GM12891 (cell line): ENCODE results near the gene PTH2.

Experiments used
- PAX5 ChIP-seq: IDR thresholded peaks from 2 replicates; pipeline ENCODE4 v1.6.1; 2011; ENCODE audit warnings: low read length, moderate library complexity, mild to moderate bottlenecking; ENCODE audit not compliant: insufficient read depth, severe bottlenecking
- POLR2A ChIP-seq: IDR thresholded peaks from 2 replicates; pipeline ENCODE4 v1.6.1; 2011; ENCODE audit warnings: low read depth, low read length, control low read depth
- POLR2AphosphoS5 ChIP-seq: IDR thresholded peaks from 2 replicates; pipeline ENCODE4 v1.6.1; 2011; ENCODE audit warnings: low read depth, low read length, control low read depth
- POU2F2 ChIP-seq: IDR thresholded peaks from 2 replicates; pipeline ENCODE4 v1.6.1; 2011; ENCODE audit warnings: low read depth, mild to moderate bottlenecking, control low read depth, low read length, moderate library complexity
- SPI1 ChIP-seq: IDR thresholded peaks from 2 replicates; pipeline ENCODE4 v1.6.1; 2011; ENCODE audit warnings: low read depth, low read length, control low read depth
- TAF1 ChIP-seq: IDR thresholded peaks from 2 replicates; pipeline ENCODE4 v1.6.1; 2011; ENCODE audit warnings: low read depth, low read length, control low read depth

DNA sequence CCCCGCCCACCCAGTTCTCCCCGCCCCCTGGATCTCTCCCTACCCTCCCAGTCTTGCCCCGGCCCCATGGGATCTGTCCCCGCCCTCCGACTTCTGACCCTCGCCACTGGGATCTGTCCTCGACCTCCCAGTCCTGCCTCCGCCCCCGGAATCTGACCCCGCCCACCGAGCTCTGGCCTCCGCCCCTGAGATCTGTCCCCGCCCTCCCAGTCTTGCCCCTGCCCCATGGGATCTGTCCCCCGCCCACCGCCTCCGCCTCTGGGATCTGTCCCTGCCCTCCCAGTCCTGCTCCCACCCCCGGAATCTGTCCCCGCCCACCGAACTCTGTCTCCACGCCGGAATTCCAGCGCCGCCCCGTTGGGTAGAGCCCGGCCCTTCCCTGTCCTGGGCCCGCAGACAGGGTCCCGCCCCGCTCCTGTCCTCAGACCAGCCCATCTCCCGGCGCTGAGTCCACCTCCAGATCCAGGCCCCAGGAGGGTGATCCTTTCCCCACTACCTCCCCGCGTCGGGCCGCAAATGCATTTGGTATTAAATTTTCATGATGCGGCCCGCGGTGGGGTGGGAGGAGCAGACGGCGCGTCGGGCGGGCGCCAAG, 19.6 kb upstream of the PTH2 start:
- TF ChIP-seq POLR2A (no peak), POLR2AphosphoS5 (no peak), POU2F2 (no peak), TAF1 (no peak), SPI1 (no peak), PAX5 (no peak)
